ENCODE data around the gene NRXN2. TPM values are rescaled to one million over a fixed set of nuclear protein-coding genes. Genes with fewer than 3 reads are reported as not detected.

Gene NRXN2
- total RNA-seq, 1 experiment from 2014 or later = not detected

- Mint-ChIP-seq H3K27ac (ENCODE audit: unreplicated experiment) (no peak overlapping the region), H3K4me1 (ENCODE audit: low read depth, unreplicated experiment) (peaks cover 13% of the 10 kb centered on the region), H3K9me3 (ENCODE audit: low read depth, unreplicated experiment) (no peaks in the 10 kb centered on the region), H3K36me3 (ENCODE audit: insufficient read depth, unreplicated experiment) (peaks cover 7% of the 10 kb centered on the region), H3K4me3 (ENCODE audit: low read depth, unreplicated experiment) (peak overlapping the region; percentile 65), H3K27me3 (ENCODE audit: unreplicated experiment) (peaks cover 83% of the 10 kb centered on the region)
- CTCF ChIA-PET = interaction anchor here (1.6 kb wide), 1 partner anchor 54 kb away, joined by 8 read pairs; no protein-coding TSS in a partner anchor
- BruUV-seq (replicated peaks) = no TSS peak
- TF ChIP-seq, protein P1, sequence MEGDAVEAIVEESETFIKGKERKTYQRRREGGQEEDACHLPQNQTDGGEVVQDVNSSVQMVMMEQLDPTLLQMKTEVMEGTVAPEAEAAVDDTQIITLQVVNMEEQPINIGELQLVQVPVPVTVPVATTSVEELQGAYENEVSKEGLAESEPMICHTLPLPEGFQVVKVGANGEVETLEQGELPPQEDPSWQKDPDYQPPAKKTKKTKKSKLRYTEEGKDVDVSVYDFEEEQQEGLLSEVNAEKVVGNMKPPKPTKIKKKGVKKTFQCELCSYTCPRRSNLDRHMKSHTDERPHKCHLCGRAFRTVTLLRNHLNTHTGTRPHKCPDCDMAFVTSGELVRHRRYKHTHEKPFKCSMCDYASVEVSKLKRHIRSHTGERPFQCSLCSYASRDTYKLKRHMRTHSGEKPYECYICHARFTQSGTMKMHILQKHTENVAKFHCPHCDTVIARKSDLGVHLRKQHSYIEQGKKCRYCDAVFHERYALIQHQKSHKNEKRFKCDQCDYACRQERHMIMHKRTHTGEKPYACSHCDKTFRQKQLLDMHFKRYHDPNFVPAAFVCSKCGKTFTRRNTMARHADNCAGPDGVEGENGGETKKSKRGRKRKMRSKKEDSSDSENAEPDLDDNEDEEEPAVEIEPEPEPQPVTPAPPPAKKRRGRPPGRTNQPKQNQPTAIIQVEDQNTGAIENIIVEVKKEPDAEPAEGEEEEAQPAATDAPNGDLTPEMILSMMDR (IDR thresholded peaks at IDR 0.05; ENCODE audit: unreplicated experiment) = no peak
- no peak for DNase-seq
- intact Hi-C loops (cut with micrococcal nuclease; ENCODE audit: unreplicated experiment) = no loop called here
Measured at GRCh38 chr11:64742087-64742888, 19.3 kb upstream of the NRXN2 start.

DNA sequence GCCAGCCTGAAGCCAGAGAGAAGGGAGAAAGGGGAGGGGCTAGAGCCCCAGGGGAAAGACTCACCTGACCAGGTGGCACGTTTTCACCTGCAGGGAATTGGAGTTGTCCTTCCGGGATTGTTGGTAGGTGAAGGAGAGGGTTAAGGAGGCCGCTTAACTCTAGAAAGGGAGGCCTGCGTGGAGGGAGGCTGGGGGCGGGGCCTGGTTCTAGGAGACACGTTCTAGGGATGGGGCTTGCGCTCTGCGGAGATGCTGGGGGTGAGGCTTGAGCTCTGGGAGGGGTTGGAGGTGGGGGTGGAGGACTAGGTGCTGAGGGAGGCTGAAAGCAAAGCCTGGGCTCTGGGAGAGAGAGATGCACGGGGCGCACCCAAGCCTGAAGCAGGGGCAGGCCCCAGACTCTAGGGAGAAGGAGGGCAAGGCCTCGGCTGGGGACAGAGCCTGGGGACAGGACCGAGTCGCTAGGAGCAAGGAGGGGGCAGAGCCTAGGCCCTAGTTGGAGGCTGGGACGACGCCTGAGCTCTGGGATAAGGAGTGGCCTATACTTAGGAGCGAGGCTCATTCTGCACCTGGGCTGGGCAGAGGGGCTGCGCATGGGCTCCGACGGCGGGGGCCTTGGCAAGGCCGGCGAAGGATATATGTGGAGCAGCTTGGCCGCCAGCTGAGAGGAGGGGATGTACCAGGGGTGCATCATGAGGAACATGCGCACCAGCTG is 18.5 kb upstream of the NRXN2 start:
- TF ChIP-seq, protein P1 (IDR thresholded peaks at IDR 0.05; ENCODE audit: unreplicated experiment) = no peak
- CTCF ChIA-PET = interaction anchor here (0.6 to 1.6 kb wide), 2 partner anchors 53 to 381 kb away, joined by 4 to 8 read pairs; no protein-coding TSS in a partner anchor
- Mint-ChIP-seq H3K36me3 (ENCODE audit: insufficient read depth, unreplicated experiment) (peaks cover 7% of the 10 kb centered on the region), H3K9me3 (ENCODE audit: low read depth, unreplicated experiment) (no peaks in the 10 kb centered on the region), H3K27me3 (ENCODE audit: unreplicated experiment) (peaks cover 87% of the 10 kb centered on the region), H3K4me3 (ENCODE audit: low read depth, unreplicated experiment) (peak overlapping the region; percentile 65), H3K27ac (ENCODE audit: unreplicated experiment) (no peak overlapping the region), H3K4me1 (ENCODE audit: low read depth, unreplicated experiment) (peaks cover 18% of the 10 kb centered on the region)
- BruUV-seq (replicated peaks) = no TSS peak
- DNase-seq = no peak
- intact Hi-C loops (cut with micrococcal nuclease; ENCODE audit: unreplicated experiment) = no loop called here

DNA sequence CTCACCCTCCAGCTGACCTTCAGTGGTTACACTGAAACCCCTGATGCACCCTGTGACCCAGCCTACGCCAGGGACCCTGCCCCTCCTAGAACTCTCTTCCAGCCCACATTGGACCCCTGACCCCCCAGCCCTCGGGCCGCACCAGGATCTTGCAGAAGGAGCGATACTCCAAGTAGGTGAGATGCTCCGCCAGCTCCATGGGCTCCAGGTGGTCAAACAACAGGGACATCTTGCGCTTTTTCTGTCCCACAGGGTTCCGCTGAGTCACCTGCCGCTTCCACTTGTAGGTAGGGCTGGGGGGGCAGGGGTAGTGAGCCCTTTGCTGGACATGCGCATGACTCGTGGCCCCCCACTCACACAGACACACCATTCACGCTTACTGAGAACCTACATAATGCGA is 16.9 kb upstream of the NRXN2 start:
- Mint-ChIP-seq H3K36me3 (ENCODE audit: insufficient read depth, unreplicated experiment) (peaks cover 7% of the 10 kb centered on the region), H3K27me3 (ENCODE audit: unreplicated experiment) (peaks cover 87% of the 10 kb centered on the region), H3K4me3 (ENCODE audit: low read depth, unreplicated experiment) (no peak overlapping the region), H3K9me3 (ENCODE audit: low read depth, unreplicated experiment) (no peaks in the 10 kb centered on the region), H3K4me1 (ENCODE audit: low read depth, unreplicated experiment) (peaks cover 18% of the 10 kb centered on the region), H3K27ac (ENCODE audit: unreplicated experiment) (no peak overlapping the region)
- DNase-seq = no peak
- no TSS peak for BruUV-seq (replicated peaks)
- CTCF ChIA-PET = no interaction called here
- TF ChIP-seq, protein P1 (IDR thresholded peaks at IDR 0.05; ENCODE audit: unreplicated experiment) = no peak
- intact Hi-C loops (cut with micrococcal nuclease; ENCODE audit: unreplicated experiment) = no loop called here

GRCh38 chr11:64736654-64737053 is 13.7 kb upstream of the NRXN2 start:
- Mint-ChIP-seq H3K27ac (ENCODE audit: unreplicated experiment) (no peak overlapping the region), H3K36me3 (ENCODE audit: insufficient read depth, unreplicated experiment) (no peaks in the 10 kb centered on the region), H3K4me1 (ENCODE audit: low read depth, unreplicated experiment) (peaks cover 7% of the 10 kb centered on the region), H3K4me3 (ENCODE audit: low read depth, unreplicated experiment) (no peak overlapping the region), H3K27me3 (ENCODE audit: unreplicated experiment) (peaks cover 77% of the 10 kb centered on the region), H3K9me3 (ENCODE audit: low read depth, unreplicated experiment) (no peaks in the 10 kb centered on the region)
- intact Hi-C loops (cut with micrococcal nuclease; ENCODE audit: unreplicated experiment) = no loop called here
- BruUV-seq (replicated peaks) = no TSS peak
- DNase-seq = no peak
- CTCF ChIA-PET = no interaction called here
- TF ChIP-seq, protein P1 (IDR thresholded peaks at IDR 0.05; ENCODE audit: unreplicated experiment) = no peak

Measured in Calu3 (cell line).